ENCODE measurements around the gene RAB1B.

RAB1B gene

GRCh38 chr11:66325263-66325671 is 56.8 kb downstream of the RAB1B start:
- TF ChIP-seq POLR2AphosphoS5 (IDR thresholded peaks at IDR 0.05; ENCODE audit: low read depth, low read length) (no peak), TAF1 (IDR thresholded peaks at IDR 0.05; ENCODE audit: borderline replicate concordance, insufficient read depth, low read length) (no peak), SIN3A (IDR thresholded peaks at IDR 0.05; ENCODE audit: borderline replicate concordance, insufficient read depth, low read length) (no peak), FOXP2 (optimal IDR thresholded peaks at IDR 0.05; ENCODE audit: borderline replicate concordance, extremely low read depth, extremely low read length, insufficient read depth) (no peak), REST (IDR thresholded peaks at IDR 0.05; ENCODE audit: insufficient read depth in 1 of 2, low read depth in 2 of 2, low read length in 2 of 2) (no peak)

GRCh38 chr11:66326261-66327111 is 58.0 kb downstream of the RAB1B start:
- no peak for TF ChIP-seq TAF1 (IDR thresholded peaks at IDR 0.05; ENCODE audit: borderline replicate concordance, insufficient read depth, low read length)
- no peak for TF ChIP-seq FOXP2 (optimal IDR thresholded peaks at IDR 0.05; ENCODE audit: borderline replicate concordance, extremely low read depth, extremely low read length, insufficient read depth)
- TF ChIP-seq SIN3A (IDR thresholded peaks at IDR 0.05; ENCODE audit: borderline replicate concordance, insufficient read depth, low read length): no peak
- no peak for TF ChIP-seq POLR2AphosphoS5 (IDR thresholded peaks at IDR 0.05; ENCODE audit: low read depth, low read length)
- TF ChIP-seq REST (IDR thresholded peaks at IDR 0.05; ENCODE audit: insufficient read depth in 1 of 2, low read depth in 2 of 2, low read length in 2 of 2): no peak
